Spleen (tissue), 3 donors: ENCODE data around the gene VKORC1L1.
"Not testable (repeated sequence)": the region's sequence is repeated elsewhere in the genome, so short reads cannot be mapped to it uniquely, and the experiment has no call there.

Source experiments
- POLR2A ChIP-seq, 3 donors: fragments of 450-650 bp; IDR thresholded peaks; one replicate each; pipeline ENCODE4 v1.5.1; 2017; ENCODE audit warnings: antibody characterized with exemption in 3 of 3, mild to moderate bottlenecking in 1 of 3
- POLR2AphosphoS5 ChIP-seq, 3 donors: sonication (generic); formaldehyde crosslinking; IDR thresholded peaks; one replicate each; pipeline ENCODE4 v1.5.1; 2017; ENCODE audit warnings: antibody characterized with exemption in 3 of 3

GRCh38 chr7:65837541-65837956, 35.3 kb upstream of the VKORC1L1 start:
- TF ChIP-seq POLR2A, POLR2AphosphoS5 (IDR thresholded peaks at IDR 0.05): not testable (repeated sequence)
